Measurements from ENCODE around the gene C4BPB.

The C4BPB gene

GRCh38 chr1:207073906-207074820 is 14.5 kb upstream of the C4BPB start:
- Histone ChIP-seq H3K4me1 (ENCODE audit: control insufficient read depth in 1 of 2, insufficient read depth in 1 of 2, low read depth in 1 of 2, low read length in 1 of 2) (peaks cover 84 to 85% of the 10 kb centered on the region in 2 experiments), H3K27me3 (no peaks in the 10 kb centered on the region), H3K36me3 (peaks cover 49% of the 10 kb centered on the region), H3K4me3 (ENCODE audit: low read depth in 1 of 2, low read length in 1 of 2) (no peak overlapping the region), H3K9me3 (no peaks in the 10 kb centered on the region), H3K27ac (peak overlapping the region; percentile 17)
- TF ChIP-seq, protein P1, sequence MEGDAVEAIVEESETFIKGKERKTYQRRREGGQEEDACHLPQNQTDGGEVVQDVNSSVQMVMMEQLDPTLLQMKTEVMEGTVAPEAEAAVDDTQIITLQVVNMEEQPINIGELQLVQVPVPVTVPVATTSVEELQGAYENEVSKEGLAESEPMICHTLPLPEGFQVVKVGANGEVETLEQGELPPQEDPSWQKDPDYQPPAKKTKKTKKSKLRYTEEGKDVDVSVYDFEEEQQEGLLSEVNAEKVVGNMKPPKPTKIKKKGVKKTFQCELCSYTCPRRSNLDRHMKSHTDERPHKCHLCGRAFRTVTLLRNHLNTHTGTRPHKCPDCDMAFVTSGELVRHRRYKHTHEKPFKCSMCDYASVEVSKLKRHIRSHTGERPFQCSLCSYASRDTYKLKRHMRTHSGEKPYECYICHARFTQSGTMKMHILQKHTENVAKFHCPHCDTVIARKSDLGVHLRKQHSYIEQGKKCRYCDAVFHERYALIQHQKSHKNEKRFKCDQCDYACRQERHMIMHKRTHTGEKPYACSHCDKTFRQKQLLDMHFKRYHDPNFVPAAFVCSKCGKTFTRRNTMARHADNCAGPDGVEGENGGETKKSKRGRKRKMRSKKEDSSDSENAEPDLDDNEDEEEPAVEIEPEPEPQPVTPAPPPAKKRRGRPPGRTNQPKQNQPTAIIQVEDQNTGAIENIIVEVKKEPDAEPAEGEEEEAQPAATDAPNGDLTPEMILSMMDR (IDR thresholded peaks at IDR 0.05) = no peak

- no peaks in the 10 kb centered on the region for H3K9me3 ChIP-seq
- no peak overlapping the region for H3K4me3 ChIP-seq (ENCODE audit: low read depth in 1 of 2, low read length in 1 of 2)
- H3K27ac ChIP-seq = no peak overlapping the region
- no peaks in the 10 kb centered on the region for H3K27me3 ChIP-seq
- TF ChIP-seq, protein P1 (IDR thresholded peaks at IDR 0.05) = no peak
- H3K36me3 ChIP-seq = peaks cover 69% of the 10 kb centered on the region
- H3K4me1 ChIP-seq (ENCODE audit: control insufficient read depth in 1 of 2, insufficient read depth in 1 of 2, low read depth in 1 of 2, low read length in 1 of 2) = peaks cover 62 to 63% of the 10 kb centered on the region in 2 experiments
Observed at GRCh38 chr1:207076181-207076955, 12.3 kb upstream of the C4BPB start.

DNA sequence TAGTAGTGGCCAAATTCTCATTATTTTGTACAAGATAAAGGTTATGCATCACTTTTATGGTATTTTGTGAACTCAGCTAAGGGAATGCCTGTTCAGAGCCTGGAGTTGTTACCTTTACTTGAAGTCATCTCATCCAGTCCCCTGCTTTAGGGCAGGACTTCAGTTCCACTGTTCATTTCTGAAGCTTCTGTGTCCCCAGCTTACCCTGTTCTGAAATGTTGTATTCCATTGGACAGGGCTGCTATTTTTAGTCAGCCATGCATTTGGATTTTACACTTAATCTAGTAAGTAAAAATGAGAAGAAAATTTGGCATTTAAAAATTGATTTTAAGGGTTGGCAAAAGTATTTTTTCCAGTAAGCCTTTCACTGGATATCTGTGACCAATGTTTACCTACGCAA is 11.6 kb upstream of the C4BPB start:
- Histone ChIP-seq H3K4me1 (ENCODE audit: control insufficient read depth in 1 of 2, insufficient read depth in 1 of 2, low read depth in 1 of 2, low read length in 1 of 2) (peaks cover 55 to 57% of the 10 kb centered on the region in 2 experiments), H3K27ac (peak overlapping the region; percentile 48), H3K36me3 (peaks cover 75% of the 10 kb centered on the region), H3K4me3 (ENCODE audit: low read depth in 1 of 2, low read length in 1 of 2) (no peak overlapping the region), H3K27me3 (no peaks in the 10 kb centered on the region), H3K9me3 (no peaks in the 10 kb centered on the region)
- TF ChIP-seq, protein P1 (IDR thresholded peaks at IDR 0.05) = no peak

GRCh38 chr1:207077470-207078377 is 10.9 kb upstream of the C4BPB start:
- Histone ChIP-seq H3K4me3 (ENCODE audit: low read depth in 1 of 2, low read length in 1 of 2) (no peak overlapping the region), H3K27me3 (no peaks in the 10 kb centered on the region), H3K9me3 (no peaks in the 10 kb centered on the region), H3K36me3 (peaks cover 68% of the 10 kb centered on the region), H3K27ac (peak overlapping the region; percentile 48), H3K4me1 (ENCODE audit: control insufficient read depth in 1 of 2, insufficient read depth in 1 of 2, low read depth in 1 of 2, low read length in 1 of 2) (peaks cover 48 to 50% of the 10 kb centered on the region in 2 experiments)
- TF ChIP-seq, protein P1 (IDR thresholded peaks at IDR 0.05) = peak; percentile 86

DNA sequence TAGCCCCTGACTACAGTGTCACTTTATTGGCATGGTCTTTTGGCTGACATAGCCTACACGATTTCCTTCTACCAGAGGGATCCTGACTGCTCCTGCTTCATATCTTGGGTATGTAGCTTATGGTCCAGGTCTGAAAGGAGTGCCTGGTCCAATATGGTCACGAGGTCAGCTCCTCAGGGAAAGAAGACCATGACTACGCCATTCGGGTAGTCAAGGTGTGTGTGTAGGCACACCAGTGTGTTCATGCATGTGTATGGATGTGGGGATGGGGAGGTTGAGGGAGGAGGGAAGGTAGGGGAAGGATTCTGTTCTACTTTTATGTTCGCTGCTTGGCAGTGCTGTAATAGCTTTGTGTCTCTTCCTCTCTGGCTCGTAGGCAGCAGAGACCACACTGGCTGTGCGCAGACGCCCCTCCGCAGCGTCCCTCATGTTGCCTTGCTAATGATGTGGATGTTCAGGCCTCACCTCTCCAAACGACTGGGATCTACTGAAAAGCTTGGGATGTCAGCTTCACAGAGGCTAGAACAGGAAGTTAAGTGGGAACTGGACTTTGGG is 10.0 kb upstream of the C4BPB start:
- peaks cover 60% of the 10 kb centered on the region for H3K36me3 ChIP-seq
- TF ChIP-seq, protein P1 (IDR thresholded peaks at IDR 0.05) = no peak
- H3K27ac ChIP-seq = peak overlapping the region; percentile 48
- H3K4me1 ChIP-seq (ENCODE audit: control insufficient read depth in 1 of 2, insufficient read depth in 1 of 2, low read depth in 1 of 2, low read length in 1 of 2) = peaks cover 39 to 40% of the 10 kb centered on the region in 2 experiments
- H3K4me3 ChIP-seq (ENCODE audit: low read depth in 1 of 2, low read length in 1 of 2) = no peak overlapping the region
- peaks cover 5% of the 10 kb centered on the region for H3K27me3 ChIP-seq
- H3K9me3 ChIP-seq = no peaks in the 10 kb centered on the region

All from neutrophil (primary cell).